GM19193 (cell line): ENCODE data around the gene YIPF7.

ENCODE experiments used
- POLR2A ChIP-seq: IDR thresholded peaks from 4 replicates; pipeline ENCODE4 v1.6.1; 2011; ENCODE audit not compliant: insufficient read depth, insufficient read length; ENCODE audit errors: extremely low read depth

The YIPF7 gene

GRCh38 chr4:44651425-44651824, at the start of gene YIPF7:
YIPF7 (minus strand) TSS chr4:44651625; CDS start chr4:44650100, 1,525 bp downstream.
- no peak for TF ChIP-seq POLR2A

- TF ChIP-seq POLR2A: no peak
Observed at GRCh38 chr4:44701037-44701436, 49.6 kb upstream of the YIPF7 start.

GRCh38 chr4:44700427-44700826, 49.0 kb upstream of the YIPF7 start:
- TF ChIP-seq POLR2A: no peak

GRCh38 chr4:44684648-44685047, 33.2 kb upstream of the YIPF7 start:
- TF ChIP-seq POLR2A: no peak

GRCh38 chr4:44679060-44679459, 27.6 kb upstream of the YIPF7 start:
- no peak for TF ChIP-seq POLR2A

GRCh38 chr4:44678094-44679041, 26.9 kb upstream of the YIPF7 start, which contains the start of gene GUF1:
GUF1 (plus strand) TSS chr4:44678420; CDS start chr4:44678623, 203 bp downstream.
- TF ChIP-seq POLR2A: peak; percentile 96

GRCh38 chr4:44675366-44675765, 23.9 kb upstream of the YIPF7 start:
- no peak for TF ChIP-seq POLR2A

- TF ChIP-seq POLR2A: no peak
Observed at GRCh38 chr4:44674471-44674870, 23.0 kb upstream of the YIPF7 start.

GRCh38 chr4:44671636-44672035, 20.2 kb upstream of the YIPF7 start:
- no peak for TF ChIP-seq POLR2A

GRCh38 chr4:44670506-44671199, 19.2 kb upstream of the YIPF7 start:
- no peak for TF ChIP-seq POLR2A

GRCh38 chr4:44668526-44668925, 17.1 kb upstream of the YIPF7 start:
- no peak for TF ChIP-seq POLR2A

- TF ChIP-seq POLR2A: no peak
Observed at GRCh38 chr4:44663539-44664263, 12.3 kb upstream of the YIPF7 start.

- no peak for TF ChIP-seq POLR2A
Observed at GRCh38 chr4:44662623-44663005, 11.2 kb upstream of the YIPF7 start.

- no peak for TF ChIP-seq POLR2A
Observed at GRCh38 chr4:44661940-44662622, 10.7 kb upstream of the YIPF7 start.

- no peak for TF ChIP-seq POLR2A
Observed at GRCh38 chr4:44660396-44660795, 9.0 kb upstream of the YIPF7 start.

GRCh38 chr4:44652002-44652401, 577 bp upstream of the YIPF7 start:
- no peak for TF ChIP-seq POLR2A
